GM23338 (cell line): Measurements from ENCODE around the gene GIMAP6. TPM values are rescaled to one million over a fixed set of nuclear protein-coding genes. Genes with fewer than 3 reads are reported as not detected.

Experiments used
- ATAC-seq: fragments of 200-7000 bp; cut with Tn5 transposase; 3 replicates; pipeline ENCODE4 v1.9.1; 2020
- DNase-seq: peaks from one replicate; pipeline ENCODE4 v3.0.0-alpha.2; 2015; ENCODE audit warnings: low spot score
- H2AFZ ChIP-seq: fragments of 200-600 bp; sonication (generic); 2 replicates; pipeline ENCODE4 v1.8.0; 2016; ENCODE audit warnings: antibody characterized with exemption, mild to moderate bottlenecking, moderate library complexity
- H3F3A ChIP-seq: fragments of 200-600 bp; sonication (generic); replicated peaks from 2 replicates; pipeline ENCODE4 v1.8.0; 2017; ENCODE audit warnings: antibody characterized with exemption, mixed run types, low read depth
- H3K27ac ChIP-seq: fragments of 200-600 bp; sonication (generic); 2 replicates; pipeline ENCODE4 v1.6.1; 2016; ENCODE audit warnings: low read depth
- H3K27me3 ChIP-seq: fragments of 200-600 bp; sonication (generic); 2 replicates; pipeline ENCODE4 v1.8.0; 2016; ENCODE audit warnings: mild to moderate bottlenecking, mixed run types, moderate library complexity; ENCODE audit not compliant: insufficient read depth
- H3K36me3 ChIP-seq: fragments of 200-600 bp; sonication (generic); 2 replicates; pipeline ENCODE4 v1.8.0; 2016; ENCODE audit warnings: mild to moderate bottlenecking; ENCODE audit not compliant: insufficient read depth
- H3K4me1 ChIP-seq: fragments of 200-600 bp; sonication (generic); 2 replicates; pipeline ENCODE4 v1.8.0; 2016; ENCODE audit warnings: mild to moderate bottlenecking, moderate library complexity; ENCODE audit not compliant: insufficient read depth
- H3K4me2 ChIP-seq: fragments of 200-600 bp; sonication (generic); 2 replicates; pipeline ENCODE4 v1.7.1; 2017; ENCODE audit warnings: mixed run types
- H3K4me3 ChIP-seq: fragments of 200-600 bp; sonication (generic); 2 replicates; pipeline ENCODE4 v1.6.1; 2016; ENCODE audit warnings: mixed run types
- H3K79me2 ChIP-seq: fragments of 200-600 bp; sonication (generic); replicated peaks from 2 replicates; pipeline ENCODE4 v1.8.0; 2017; ENCODE audit warnings: mild to moderate bottlenecking; ENCODE audit not compliant: insufficient read depth
- H3K9me2 ChIP-seq: fragments of 200-600 bp; sonication (generic); 2 replicates; pipeline ENCODE4 v1.8.0; 2017; ENCODE audit not compliant: insufficient read depth
- H4K20me1 ChIP-seq: fragments of 200-600 bp; sonication (generic); replicated peaks from 2 replicates; pipeline ENCODE4 v1.8.0; 2017; ENCODE audit warnings: mild to moderate bottlenecking; ENCODE audit not compliant: insufficient read depth
- H3K27ac Mint-ChIP-seq: 2 replicates; pipeline ENCODE4 v1.8.0; 2020; ENCODE audit warnings: inconsistent platforms, mild to moderate bottlenecking, moderate library complexity, mixed read lengths
- H3K27me3 Mint-ChIP-seq: 3 replicates; pipeline ENCODE4 v1.8.0; 2022; ENCODE audit warnings: low read depth, mild to moderate bottlenecking, moderate library complexity, mixed read lengths, inconsistent platforms; ENCODE audit not compliant: insufficient read depth, poor library complexity
- H3K36me3 Mint-ChIP-seq: 3 replicates; pipeline ENCODE4 v1.8.0; 2021; ENCODE audit warnings: low read depth, mild to moderate bottlenecking, inconsistent platforms, moderate library complexity, mixed read lengths
- H3K4me1 Mint-ChIP-seq: 3 replicates; pipeline ENCODE4 v1.8.0; 2020; ENCODE audit warnings: mild to moderate bottlenecking, inconsistent platforms, mixed read lengths
- H3K4me3 Mint-ChIP-seq: 3 replicates; pipeline ENCODE4 v1.8.0; 2021; ENCODE audit warnings: moderate library complexity, mild to moderate bottlenecking, inconsistent platforms, mixed read lengths
- H3K9me3 Mint-ChIP-seq: 3 replicates; pipeline ENCODE4 v1.8.0; 2020; ENCODE audit warnings: moderate library complexity, mild to moderate bottlenecking, inconsistent platforms, mixed read lengths
- CREB1 ChIP-seq: fragments of 250-450 bp; sonication (Bioruptor Pico); IDR thresholded peaks from 2 replicates; pipeline ENCODE4 v1.5.0; 2020; ENCODE audit warnings: low read depth, mild to moderate bottlenecking, moderate library complexity
- CTCF ChIP-seq, 2 experiments: fragments of 200-600 bp in 1 of 2; sonication (generic) in 1 of 2; conservative IDR thresholded peaks; 2 replicates each; pipeline versions ENCODE4 v1.5.1 to v1.6.1; 2016 to 2017; ENCODE audit warnings: antibody characterized with exemption in 2 of 2, low read depth in 2 of 2, mild to moderate bottlenecking in 2 of 2, moderate library complexity in 1 of 2
- ETS1 ChIP-seq: IDR thresholded peaks from 2 replicates; pipeline ENCODE4 v1.6.1; 2016; ENCODE audit warnings: antibody characterized with exemption
- EZH2 ChIP-seq: fragments of 200-600 bp; sonication (generic); IDR thresholded peaks from one replicate; pipeline ENCODE4 v1.8.0; 2017; ENCODE audit warnings: antibody characterized with exemption, mild to moderate bottlenecking, low read depth; ENCODE audit not compliant: unreplicated experiment
- EZH2phosphoT487 ChIP-seq: fragments of 200-600 bp; sonication (generic); IDR thresholded peaks from one replicate; pipeline ENCODE4 v1.8.1; 2018; ENCODE audit warnings: antibody characterized with exemption; ENCODE audit not compliant: unreplicated experiment
- JUNB ChIP-seq: IDR thresholded peaks from one replicate; pipeline ENCODE4 v1.6.1; 2016; ENCODE audit warnings: antibody characterized with exemption; ENCODE audit not compliant: unreplicated experiment
- POLR2AphosphoS5 ChIP-seq: IDR thresholded peaks from 2 replicates; pipeline ENCODE4 v1.6.1; 2016; ENCODE audit warnings: antibody characterized with exemption, low read depth
- REST ChIP-seq: IDR thresholded peaks from one replicate; pipeline ENCODE4 v1.6.1; 2018; ENCODE audit warnings: antibody characterized with exemption; ENCODE audit not compliant: unreplicated experiment
- ZNF114 ChIP-seq: fragments of 250-450 bp; sonication (Bioruptor Pico); IDR thresholded peaks from 2 replicates; pipeline ENCODE4 v1.5.0; 2020; ENCODE audit warnings: mild to moderate bottlenecking, moderate library complexity
- ZNF331 ChIP-seq: fragments of 250-450 bp; sonication (Bioruptor Pico); IDR thresholded peaks from 2 replicates; pipeline ENCODE4 v1.5.0; 2020; ENCODE audit warnings: low read depth, mild to moderate bottlenecking, moderate library complexity
- ZNF462 ChIP-seq: fragments of 250-450 bp; sonication (Bioruptor Pico); IDR thresholded peaks from 2 replicates; pipeline ENCODE4 v1.5.0; 2020; ENCODE audit warnings: mild to moderate bottlenecking, moderate library complexity
- polyA plus RNA-seq: library from polyadenylated mRNA; unstranded; fragments of >200 nt; fragmentation: Nextera tagmentation; extraction: Ambion mirVana; gene quantifications from 2 replicates; pipeline ENCODE4 v1.2.1, GENCODE V29; 2016
- total RNA-seq: library from RNA; depleted of rRNA; stranded (reverse); fragments of >200 nt; shearing (Covaris generic); gene quantifications from 2 replicates; pipeline ENCODE4 v1.2.3, GENCODE V29; 2014

Gene GIMAP6
- total and polyA plus RNA-seq, 2 experiments from 2014 or later = not detected

GRCh38 chr7:150633926-150634325, 1.7 kb upstream of the GIMAP6 start:
- Mint-ChIP-seq H3K27ac (no peak overlapping the region), H3K36me3 (no peaks in the 10 kb centered on the region), H3K9me3 (peaks cover 20% of the 10 kb centered on the region), H3K27me3 (peaks cover 3% of the 10 kb centered on the region), H3K4me3 (no peak overlapping the region), H3K4me1 (peaks cover 4% of the 10 kb centered on the region; the same call in 1 of the 3 replicates)
- H3K9me2 ChIP-seq = no peaks in the 10 kb centered on the region
- no peaks in the 10 kb centered on the region for H3F3A ChIP-seq
- ATAC-seq (no peak), DNase-seq (no peak)
- no peak overlapping the region for H3K4me3 ChIP-seq
- H3K4me1 ChIP-seq = no peaks in the 10 kb centered on the region; the same call in 1 of the 2 replicates
- no peaks in the 10 kb centered on the region for H3K79me2 ChIP-seq
- no peak overlapping the region for H3K4me2 ChIP-seq
- H3K27ac ChIP-seq = no peak overlapping the region
- TF ChIP-seq EZH2phosphoT487 (no peak), JUNB (no peak), ZNF462 (no peak), CREB1 (CRISPR knock-in tag) (no peak), REST (no peak), ZNF114 (no peak), CTCF (conservative IDR thresholded peaks at IDR 0.05; ENCODE audit: low read depth in 2 of 2) (no peak), EZH2 (no peak), ETS1 (no peak), ZNF331 (CRISPR knock-in tag) (no peak), POLR2AphosphoS5 (no peak)
- no peaks in the 10 kb centered on the region for H4K20me1 ChIP-seq
- no peak overlapping the region for H2AFZ ChIP-seq
- no peaks in the 10 kb centered on the region for H3K27me3 ChIP-seq
- H3K36me3 ChIP-seq = no peaks in the 10 kb centered on the region
